ENCODE data around the gene POC1A. TPM values are rescaled to one million over a fixed set of nuclear protein-coding genes. Genes with fewer than 3 reads are reported as not detected.
A peak's percentile ranks its signal among the peaks of the same experiment; 100 is the strongest.

Gene POC1A
- total RNA-seq, 1 experiment from 2014 or later, result 9.8 TPM

DNA sequence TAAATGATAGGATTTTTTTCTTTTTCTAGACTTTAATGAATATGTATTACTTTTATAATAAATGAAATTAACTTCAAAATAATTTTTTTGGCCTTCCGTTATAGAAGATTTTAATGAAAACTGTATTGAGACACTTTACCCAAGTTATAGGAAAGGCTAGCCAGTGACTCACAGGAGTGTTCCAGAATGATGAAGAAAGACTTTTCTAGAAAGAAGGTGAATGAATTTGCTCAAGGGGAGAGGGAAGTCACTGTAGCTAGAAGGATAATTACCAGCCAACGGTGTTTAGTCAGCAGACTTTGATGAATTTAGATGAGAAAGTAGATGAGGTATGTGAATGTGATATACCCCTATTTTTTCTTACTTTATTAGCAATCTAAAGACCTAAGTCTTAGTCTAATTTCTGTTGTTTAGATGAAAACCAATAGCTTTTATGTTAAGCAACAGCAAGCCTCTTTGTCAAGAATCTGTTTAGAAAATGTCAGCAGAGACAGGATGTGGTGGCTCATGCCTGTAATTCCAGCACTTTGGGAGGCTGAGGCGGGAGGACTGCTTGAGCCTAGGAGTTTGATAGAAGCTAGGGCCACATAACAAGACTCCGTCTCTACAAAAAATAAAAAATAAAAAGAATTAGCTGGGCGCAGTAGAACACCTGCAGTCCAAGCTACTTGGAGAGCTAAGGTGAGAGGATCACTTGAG, 46.9 kb upstream of the POC1A start:
- Mint-ChIP-seq H3K4me3 (ENCODE audit: unreplicated experiment) (no peak overlapping the region), H3K9me3 (ENCODE audit: unreplicated experiment) (no peaks in the 10 kb centered on the region), H3K27ac (ENCODE audit: low read depth, unreplicated experiment) (no peak overlapping the region), H3K36me3 (ENCODE audit: insufficient read depth, unreplicated experiment) (peaks cover 67% of the 10 kb centered on the region), H3K27me3 (ENCODE audit: insufficient read depth, unreplicated experiment) (no peaks in the 10 kb centered on the region), H3K4me1 (ENCODE audit: insufficient read depth, unreplicated experiment) (peaks cover 39% of the 10 kb centered on the region)
- BruUV-seq (replicated peaks), result TSS peak; percentile 2
- POLR2A ChIA-PET, result interaction anchor here (0.6 to 1.7 kb wide), 2 partner anchors 15 to 492 kb away, joined by 4 read pairs; no protein-coding TSS in a partner anchor
- no peak for DNase-seq (ENCODE audit: unreplicated experiment)
- TF ChIP-seq, protein P1, sequence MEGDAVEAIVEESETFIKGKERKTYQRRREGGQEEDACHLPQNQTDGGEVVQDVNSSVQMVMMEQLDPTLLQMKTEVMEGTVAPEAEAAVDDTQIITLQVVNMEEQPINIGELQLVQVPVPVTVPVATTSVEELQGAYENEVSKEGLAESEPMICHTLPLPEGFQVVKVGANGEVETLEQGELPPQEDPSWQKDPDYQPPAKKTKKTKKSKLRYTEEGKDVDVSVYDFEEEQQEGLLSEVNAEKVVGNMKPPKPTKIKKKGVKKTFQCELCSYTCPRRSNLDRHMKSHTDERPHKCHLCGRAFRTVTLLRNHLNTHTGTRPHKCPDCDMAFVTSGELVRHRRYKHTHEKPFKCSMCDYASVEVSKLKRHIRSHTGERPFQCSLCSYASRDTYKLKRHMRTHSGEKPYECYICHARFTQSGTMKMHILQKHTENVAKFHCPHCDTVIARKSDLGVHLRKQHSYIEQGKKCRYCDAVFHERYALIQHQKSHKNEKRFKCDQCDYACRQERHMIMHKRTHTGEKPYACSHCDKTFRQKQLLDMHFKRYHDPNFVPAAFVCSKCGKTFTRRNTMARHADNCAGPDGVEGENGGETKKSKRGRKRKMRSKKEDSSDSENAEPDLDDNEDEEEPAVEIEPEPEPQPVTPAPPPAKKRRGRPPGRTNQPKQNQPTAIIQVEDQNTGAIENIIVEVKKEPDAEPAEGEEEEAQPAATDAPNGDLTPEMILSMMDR (IDR thresholded peaks at IDR 0.05; ENCODE audit: unreplicated experiment), result no peak
- CTCF ChIA-PET, result interaction anchor here (2.7 kb wide), 1 partner anchor 20 kb away, joined by 16 read pairs; no protein-coding TSS in a partner anchor
- intact Hi-C loops (cut with micrococcal nuclease), result no loop called here

DNA sequence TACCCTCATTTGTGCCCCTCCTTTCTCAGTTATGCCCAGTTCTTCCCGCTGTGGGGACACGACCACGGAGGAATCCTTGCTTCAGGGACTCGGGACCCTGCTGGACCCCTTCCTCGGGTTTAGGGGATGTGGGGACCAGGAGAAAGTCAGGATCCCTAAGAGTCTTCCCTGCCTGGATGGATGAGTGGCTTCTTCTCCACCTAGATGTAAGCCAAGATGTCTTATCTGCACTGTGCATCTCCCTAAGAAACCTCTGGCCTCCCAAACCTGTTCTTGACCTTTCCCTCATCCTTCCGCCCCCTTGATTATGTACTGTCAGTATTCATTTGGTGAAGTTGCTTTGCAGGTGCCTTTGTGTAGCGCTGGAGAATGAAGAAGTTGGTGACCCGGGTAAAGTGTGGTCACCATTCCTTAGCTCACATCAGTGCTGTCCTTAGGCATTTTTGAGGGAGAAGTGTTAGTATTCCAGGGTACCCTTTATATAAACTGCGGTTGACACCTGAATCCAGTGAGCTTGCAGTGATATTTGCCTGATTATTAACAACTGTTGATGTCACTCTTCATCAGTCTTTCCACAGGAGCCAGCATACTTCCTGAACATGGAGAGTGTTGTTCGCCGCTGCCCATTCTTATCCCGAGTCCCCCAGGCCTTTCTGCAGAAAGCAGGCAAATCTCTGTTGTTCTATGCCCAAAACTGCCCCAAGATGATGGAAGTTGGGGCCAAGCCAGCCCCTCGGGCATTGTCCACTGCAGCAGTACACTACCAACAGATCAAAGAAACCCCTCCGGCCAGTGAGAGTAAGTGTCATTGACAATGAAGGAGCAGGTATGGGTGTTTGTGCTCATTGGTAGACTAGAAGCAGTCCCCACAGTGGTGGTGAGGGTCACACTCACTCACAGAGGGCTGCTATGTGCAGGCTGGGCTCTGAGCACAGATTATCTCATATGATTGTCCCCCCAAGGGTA, 44.7 kb upstream of the POC1A start:
- ChIA-PET POLR2A (interaction anchor here (0.8 to 1.0 kb wide), 2 partner anchors 45 to 203 kb away, joined by 3 read pairs; partner anchors contain the start of genes POC1A and RPL29), CTCF (no interaction called here)
- peak overlapping the region; percentile 70 for H3K27ac Mint-ChIP-seq (ENCODE audit: low read depth, unreplicated experiment)
- BruUV-seq (replicated peaks), result no TSS peak
- H3K36me3 Mint-ChIP-seq (ENCODE audit: insufficient read depth, unreplicated experiment), result peaks cover 47% of the 10 kb centered on the region
- H3K27me3 Mint-ChIP-seq (ENCODE audit: insufficient read depth, unreplicated experiment), result no peaks in the 10 kb centered on the region
- DNase-seq (ENCODE audit: unreplicated experiment), result no peak
- H3K9me3 Mint-ChIP-seq (ENCODE audit: unreplicated experiment), result no peaks in the 10 kb centered on the region
- intact Hi-C loops (cut with micrococcal nuclease), result loop anchor here (2.0 kb wide), 1 partner anchor 44 kb away; the partner anchor contains the start of gene POC1A
- H3K4me3 Mint-ChIP-seq (ENCODE audit: unreplicated experiment), result peak overlapping the region; percentile 97
- TF ChIP-seq, protein P1 (IDR thresholded peaks at IDR 0.05; ENCODE audit: unreplicated experiment), result no peak
- peaks cover 25% of the 10 kb centered on the region for H3K4me1 Mint-ChIP-seq (ENCODE audit: insufficient read depth, unreplicated experiment)

DNA sequence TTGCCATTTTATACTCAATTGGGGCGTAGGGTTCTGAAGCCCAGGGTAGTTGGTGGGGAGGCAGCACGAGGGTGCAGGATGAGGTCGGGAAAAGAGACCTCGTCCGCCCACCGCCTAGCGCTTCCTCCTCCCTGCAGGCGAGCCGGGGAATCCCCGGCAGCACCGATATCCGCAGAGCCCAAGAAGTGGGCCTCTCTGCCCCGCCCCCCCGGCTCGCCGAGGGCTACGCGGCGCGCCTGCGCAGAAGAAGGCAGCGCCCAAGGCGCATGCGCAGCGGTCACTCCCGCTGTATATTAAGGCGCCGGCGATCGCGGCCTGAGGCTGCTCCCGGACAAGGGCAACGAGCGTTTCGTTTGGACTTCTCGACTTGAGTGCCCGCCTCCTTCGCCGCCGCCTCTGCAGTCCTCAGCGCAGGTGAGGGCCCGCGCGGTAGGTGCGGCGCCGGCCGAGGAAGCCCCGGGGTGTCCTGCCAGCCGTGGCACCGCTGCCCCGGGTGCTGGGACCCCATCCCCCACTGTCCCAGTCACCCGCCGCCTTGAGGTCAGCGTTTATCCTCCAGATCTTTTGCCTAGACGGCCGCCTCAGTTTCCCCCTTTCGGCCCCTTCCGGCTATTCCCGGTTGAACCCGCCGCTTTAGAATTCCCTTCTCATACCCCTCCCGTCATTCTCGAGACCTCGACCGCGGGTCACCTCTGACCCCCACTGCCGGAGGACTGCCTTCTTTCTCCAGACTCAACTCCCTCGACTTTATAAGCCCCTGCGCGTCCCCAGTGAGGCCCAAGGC, 43.8 kb upstream of the POC1A start, which contains the start of gene ALAS1:
TSS of gene ALAS1 (plus strand) at position 319 of the 784 bp plus-strand sequence. CDS start 1,082 bp downstream, outside the sequence.
- BruUV-seq (replicated peaks), result TSS peak; percentile 54

More for the DNA sequence above, 43.8 kb upstream of the POC1A start, which contains the start of gene ALAS1:
- Mint-ChIP-seq H3K27ac (ENCODE audit: low read depth, unreplicated experiment) (peak within 1 kb of the TSS; percentile 70), H3K4me1 (ENCODE audit: insufficient read depth, unreplicated experiment) (peaks cover 28% of the 10 kb centered on the region), H3K4me3 (ENCODE audit: unreplicated experiment) (peak within 1 kb of the TSS; percentile 97), H3K9me3 (ENCODE audit: unreplicated experiment) (no peaks in the 10 kb centered on the region), H3K27me3 (ENCODE audit: insufficient read depth, unreplicated experiment) (no peaks in the 10 kb centered on the region), H3K36me3 (ENCODE audit: insufficient read depth, unreplicated experiment) (peaks cover 38% of the 10 kb centered on the region)
- peak; percentile 84 for DNase-seq (ENCODE audit: unreplicated experiment)
- ChIA-PET CTCF (interaction anchor here (0.6 to 1.7 kb wide), 4 partner anchors 10 to 184 kb away, joined by 3 to 4 read pairs (median 3); partner anchors contain the start of gene TWF2), POLR2A (interaction anchor here (0.9 to 1.3 kb wide), 3 partner anchors 12 to 44 kb away, joined by 3 to 4 read pairs (median 3); partner anchors contain the start of gene POC1A)
- TF ChIP-seq, protein P1 (IDR thresholded peaks at IDR 0.05; ENCODE audit: unreplicated experiment), result no peak
- intact Hi-C loops (cut with micrococcal nuclease), result loop anchor here (2.0 kb wide), 1 partner anchor 43 kb away; the partner anchor contains the start of gene POC1A

Data from MCF 10A (cell line).